CD4-positive, alpha-beta T cell treated with Interferon gamma for 1 hour (primary cell): ENCODE measurements around the gene COPZ2.
A peak's percentile ranks its signal among the peaks of the same experiment; 100 is the strongest.
"Not testable (repeated sequence)": the region's sequence is repeated elsewhere in the genome, so short reads cannot be mapped to it uniquely, and the experiment has no call there.

Source experiments
- DNase-seq: peaks from one replicate; pipeline ENCODE4 v3.0.0-alpha.2; 2020

The COPZ2 gene

DNA sequence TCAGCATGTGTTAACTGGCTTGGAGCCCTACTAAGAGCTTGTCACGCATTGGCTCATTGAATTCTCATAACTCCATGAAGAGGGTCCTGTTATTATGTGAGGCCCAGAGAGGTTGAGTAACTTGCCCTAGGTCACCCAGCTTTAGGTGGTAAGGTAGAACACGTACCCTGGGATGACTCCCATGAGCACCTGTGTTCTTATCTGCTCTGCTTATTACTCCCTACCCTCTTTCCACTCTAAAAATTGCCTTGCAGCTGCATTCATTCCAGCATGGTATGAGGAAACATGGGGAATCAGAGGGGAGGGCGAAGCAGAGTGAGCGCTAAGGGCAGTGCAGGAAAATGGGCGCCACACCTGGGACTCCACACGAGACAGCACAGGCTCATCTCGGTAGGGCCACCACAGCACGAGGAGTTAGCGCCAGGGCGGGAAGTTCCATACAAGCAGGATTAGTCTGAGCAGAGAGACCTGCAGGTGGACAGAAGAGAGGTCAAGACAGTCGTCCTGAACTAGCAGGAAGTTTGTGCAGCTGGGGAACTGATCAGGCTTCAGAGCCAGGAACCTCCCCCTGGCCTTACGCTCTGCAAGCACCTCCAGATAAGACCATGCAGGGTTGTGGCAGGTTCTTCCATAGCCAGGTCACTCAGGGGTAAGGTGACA lies 10.1 kb downstream of the COPZ2 start:
- no peak for DNase-seq

DNA sequence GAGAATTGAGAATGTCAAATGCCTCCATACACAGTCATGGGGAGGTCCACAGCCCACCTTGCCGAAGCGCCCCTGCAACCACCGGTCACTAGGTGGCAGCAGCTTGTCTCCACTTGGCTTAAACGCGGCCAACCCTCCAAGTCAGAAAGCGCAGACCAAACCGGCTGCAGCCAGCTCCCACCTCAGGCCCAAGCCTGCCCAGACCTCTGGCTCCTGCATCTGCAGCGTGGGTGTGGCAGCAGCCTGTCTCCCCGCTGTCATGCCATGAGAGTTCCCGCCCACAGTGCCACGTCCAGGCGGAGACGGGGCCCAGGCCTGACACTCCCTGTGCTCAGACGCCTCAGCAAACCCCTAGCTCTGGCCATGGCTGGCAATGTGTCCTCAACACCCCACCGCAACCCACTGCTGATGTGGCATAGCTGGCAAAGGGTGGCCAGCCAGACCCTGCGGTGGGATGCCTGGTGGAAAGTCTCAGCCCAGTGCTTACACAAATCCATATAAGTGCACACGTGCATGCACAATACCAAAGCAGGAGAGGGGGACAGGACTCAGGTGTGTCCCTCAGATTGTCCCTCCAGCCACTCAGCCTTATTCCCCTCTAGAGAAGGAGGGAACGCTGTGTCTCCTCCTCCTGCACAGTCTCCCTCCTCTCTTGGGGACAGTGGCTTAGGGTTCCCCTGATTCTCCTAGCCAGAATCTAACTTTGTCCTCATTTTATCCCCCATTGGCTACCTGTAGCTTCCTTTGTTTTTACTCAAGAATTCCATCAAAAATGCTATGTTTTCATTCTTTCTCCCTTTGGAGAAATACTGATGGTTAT lies 10.9 kb downstream of the COPZ2 start:
- peak; percentile 71 for DNase-seq

DNA sequence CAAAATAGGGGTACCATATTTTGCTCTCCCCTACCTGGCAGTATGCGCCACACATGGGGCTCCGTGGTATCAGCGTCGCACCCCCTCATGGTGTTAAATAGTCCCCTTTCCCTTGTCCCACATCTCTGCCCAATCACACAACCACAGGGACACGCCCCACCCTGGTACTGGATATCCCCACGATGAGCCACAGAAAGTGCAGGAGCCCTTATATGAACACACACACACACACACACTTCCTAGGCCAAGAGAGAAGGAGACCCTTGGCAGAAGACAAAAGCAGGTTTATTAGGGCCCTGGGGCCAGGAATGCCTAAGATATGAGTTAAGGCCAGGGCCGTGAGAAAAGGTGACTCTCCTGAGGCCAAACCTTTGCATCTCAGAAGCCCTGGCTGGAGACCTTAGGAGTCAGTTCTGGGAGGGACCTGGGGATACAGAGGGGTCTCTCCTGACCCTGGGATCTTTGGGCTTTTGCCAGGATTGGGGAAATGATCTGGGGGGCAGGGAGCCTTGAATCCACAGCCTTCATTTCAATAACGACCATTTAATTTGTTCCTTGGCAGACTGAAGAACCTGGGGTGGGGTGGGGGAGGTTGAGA lies 11.6 kb downstream of the COPZ2 start:
- no peak for DNase-seq

DNA sequence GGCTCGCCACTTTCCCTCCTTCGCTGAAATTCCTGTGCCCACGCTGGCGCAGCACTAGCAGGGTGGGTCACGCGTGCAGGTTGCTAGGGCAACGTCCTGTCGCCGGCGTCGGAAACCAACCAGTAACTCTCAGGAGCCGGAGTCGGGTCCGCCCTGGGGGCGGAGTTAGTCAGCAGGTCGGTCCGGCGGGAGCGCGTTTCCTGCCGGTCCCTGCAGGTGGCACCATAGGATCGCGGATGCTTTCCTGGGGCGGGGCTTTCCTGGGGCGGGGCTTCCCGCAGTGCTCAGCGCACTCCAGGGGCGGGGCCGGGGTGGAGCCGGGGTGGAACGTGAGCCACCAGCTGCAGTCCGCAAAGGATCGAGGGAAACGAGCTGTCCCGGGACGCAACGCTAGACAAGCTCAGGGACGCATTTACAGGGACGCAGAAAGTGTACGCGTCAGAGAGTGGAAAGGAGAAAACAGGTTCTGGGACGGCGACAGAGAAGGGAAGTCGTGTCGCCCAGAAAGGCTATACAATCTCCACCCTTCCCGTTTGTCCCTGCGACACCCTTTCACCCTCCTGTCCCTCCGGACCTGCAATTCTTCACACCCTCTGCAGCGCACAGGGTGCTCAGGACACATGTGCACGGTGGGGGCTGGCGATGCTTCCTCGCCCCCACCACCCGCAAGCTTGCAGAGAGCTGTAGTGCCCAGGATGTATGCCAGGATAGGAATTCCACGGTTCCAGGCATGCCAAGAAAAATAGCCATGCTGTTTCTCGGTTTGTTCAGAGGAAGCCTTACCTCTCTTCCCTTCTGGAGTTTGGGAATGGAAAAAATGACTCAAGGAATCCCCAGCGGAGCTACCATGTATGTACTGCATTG lies 12.3 kb downstream of the COPZ2 start:
- DNase-seq, result peak; percentile 96

DNA sequence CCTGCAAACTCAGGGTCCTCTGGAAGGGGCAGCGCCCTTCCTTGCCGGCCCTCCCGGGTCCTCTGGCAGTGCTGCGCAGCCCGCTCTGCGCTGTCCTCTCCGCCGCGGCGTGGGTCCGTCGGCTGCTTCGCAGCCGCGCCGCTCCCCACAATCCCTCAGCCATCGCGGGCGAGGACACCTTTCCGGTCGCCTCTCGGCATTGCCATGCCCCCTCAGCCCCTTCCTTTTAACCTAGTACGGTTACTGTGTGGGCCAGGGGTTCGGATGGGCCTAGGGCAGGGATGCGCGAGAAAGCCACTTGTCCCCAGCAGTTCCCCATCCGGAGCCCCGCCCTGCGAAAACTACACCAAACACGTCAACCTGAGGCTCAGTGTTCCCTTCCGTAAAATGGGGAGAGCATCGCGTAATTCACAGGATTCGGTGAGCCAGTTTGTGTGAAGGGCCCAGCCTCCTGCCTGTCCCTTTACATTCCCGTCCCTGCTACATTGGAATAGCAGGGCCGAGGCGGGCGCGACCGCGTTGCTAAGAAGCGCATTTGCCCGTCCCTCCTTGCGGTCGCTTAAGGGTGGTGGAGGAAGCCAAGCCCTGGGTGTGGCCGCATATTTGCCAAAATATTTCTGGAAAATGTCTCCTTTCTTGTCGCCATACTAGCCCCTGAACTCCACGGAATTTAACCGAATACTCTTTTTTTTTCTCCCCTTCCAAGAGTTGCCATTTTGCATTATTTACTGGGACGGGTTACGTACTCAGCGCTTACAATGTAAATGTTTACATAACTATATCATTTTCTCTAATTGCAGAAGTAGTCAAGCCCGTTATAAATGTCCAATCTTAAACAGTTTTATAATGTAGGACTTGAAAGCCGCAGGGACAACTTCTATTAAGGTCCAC lies 13.2 kb downstream of the COPZ2 start:
- peak; percentile 18 for DNase-seq

DNA sequence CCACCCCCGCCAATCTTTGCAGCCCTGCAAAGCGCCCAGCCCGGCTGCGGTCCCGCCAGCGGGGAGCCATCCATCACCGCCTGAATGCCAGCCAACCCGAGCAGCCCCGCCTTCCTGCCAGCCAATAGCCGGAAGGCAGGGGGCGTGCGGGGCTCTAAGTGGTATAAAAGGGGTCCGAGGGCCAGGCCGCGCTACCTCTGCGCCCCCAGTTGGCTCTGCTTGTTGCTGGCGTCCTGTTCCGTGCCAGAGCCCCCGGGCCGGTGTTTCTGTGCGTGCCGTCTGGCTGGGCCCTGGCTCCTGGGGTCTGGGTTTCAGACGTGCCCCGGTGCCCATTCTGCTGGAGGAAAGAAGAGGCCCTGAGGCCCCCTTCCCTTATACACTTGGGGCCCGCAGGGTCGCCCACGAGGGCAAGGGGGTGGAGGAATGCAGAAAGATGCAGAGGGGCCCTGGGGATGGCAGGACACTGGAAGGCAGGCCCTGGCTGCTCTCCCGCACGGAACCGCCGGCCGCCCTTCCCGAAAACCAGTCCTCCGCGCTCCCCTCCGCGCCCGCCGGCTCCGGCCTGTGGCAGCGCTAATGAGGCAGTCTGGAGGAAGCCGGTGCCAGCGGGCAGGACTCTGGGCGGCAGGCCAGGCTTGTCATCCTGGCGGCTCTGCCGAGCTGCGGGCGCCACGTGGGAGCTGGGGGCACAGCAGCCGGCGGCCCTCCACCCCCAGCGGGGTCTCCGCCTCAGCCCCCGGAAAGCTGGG lies 14.0 kb downstream of the COPZ2 start:
- peak; percentile 33 for DNase-seq

DNA sequence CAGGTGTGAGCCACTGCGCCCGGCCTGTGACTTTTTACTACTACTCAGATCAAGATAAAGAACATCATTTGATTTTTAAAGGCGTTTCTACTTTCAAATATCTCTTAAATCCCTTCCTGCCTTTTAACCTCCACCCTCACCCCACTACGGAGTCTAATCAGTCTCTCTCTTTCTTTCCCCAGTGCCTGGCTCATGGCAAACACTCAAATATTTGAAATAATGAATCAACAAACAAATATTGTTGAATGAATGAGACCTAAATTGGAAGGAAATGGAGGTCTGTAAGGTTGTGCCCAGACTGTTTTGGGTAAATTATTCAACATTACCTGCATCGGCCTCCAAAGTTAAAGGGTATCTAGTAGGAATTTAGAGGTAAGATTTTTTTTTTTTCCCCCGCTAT lies 14.7 kb downstream of the COPZ2 start:
- DNase-seq, result no peak

DNA sequence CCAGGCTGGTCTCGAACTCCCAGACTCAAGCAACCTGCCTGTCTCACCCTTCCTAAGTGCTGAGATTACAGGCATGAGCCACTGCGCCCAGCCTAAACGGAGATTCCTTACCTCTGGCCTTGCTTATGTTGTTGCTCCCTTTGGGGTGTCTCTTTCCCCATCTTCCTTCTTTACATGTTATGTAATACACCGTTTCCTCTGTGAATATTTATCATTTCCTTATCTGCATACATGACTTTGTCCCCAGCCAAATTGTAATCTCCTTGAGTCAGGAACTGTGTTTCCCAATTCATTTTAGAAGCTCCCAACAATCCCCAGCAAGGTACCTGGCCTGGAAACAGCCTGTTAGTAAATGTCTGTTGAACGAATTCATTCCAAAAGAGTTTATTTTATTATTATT lies 15.7 kb downstream of the COPZ2 start:
- DNase-seq, result no peak

DNA sequence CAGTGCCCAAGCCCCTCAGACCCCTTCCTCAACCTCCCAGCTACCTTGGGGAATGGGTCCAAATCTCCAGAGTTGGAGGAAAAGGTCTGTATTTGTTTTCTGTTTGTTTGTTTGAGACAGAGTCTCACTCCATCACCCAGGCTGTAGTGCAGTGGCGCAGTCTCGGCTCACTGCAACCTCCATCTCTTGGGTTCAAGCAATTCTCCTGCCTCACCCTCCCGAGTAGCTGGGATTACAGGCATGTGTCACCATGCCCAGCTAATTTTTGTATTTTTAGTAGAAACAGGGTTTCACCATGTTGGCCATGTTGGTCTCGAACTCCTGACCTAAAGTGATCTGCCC lies 19.8 kb downstream of the COPZ2 start:
- DNase-seq, result not testable (repeated sequence)

DNA sequence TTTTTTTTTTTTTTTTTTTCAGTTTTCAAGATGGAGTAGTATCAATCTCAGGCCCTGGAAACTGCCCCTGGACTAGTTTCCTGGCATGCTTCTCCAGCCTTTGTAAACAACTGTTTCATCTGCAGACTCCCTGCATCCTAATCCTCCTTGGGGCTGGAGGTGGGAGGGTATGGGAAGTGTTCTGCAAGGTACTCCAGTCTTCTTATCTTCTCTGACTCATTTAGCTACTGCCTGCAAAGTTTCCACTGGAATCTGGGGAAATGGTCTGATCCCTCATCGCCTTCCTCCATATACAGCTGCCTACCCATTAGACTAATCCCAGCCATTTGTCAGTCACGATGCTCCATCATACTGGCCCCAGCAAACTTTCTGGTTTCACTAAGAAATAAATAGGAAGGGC lies 21.5 kb downstream of the COPZ2 start:
- no peak for DNase-seq

DNA sequence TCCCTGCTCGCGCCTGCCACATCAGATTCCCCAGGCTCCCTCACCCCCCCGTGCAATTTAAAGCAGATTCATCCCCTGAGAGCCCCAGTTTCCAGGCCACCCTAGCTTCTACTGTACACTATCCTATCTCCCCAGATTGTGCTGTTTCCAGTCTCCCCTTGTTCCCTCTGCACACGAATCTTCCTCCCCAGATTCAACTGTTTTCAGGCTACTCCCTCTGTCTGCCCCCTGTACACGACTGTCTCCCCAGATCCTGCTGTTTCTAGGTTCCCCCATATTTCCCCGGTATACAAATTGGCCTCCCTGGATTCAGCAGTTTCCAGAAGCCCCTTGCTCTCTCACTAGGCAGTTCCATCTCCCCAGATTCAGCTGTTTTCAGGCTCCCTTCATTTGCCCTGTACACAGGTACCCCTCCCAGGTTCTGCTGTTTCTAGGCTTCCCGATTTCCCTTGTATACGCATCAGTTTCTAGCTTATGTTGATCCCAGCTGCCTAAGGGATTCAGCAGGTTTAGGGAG lies 22.9 kb downstream of the COPZ2 start:
- no peak for DNase-seq

DNA sequence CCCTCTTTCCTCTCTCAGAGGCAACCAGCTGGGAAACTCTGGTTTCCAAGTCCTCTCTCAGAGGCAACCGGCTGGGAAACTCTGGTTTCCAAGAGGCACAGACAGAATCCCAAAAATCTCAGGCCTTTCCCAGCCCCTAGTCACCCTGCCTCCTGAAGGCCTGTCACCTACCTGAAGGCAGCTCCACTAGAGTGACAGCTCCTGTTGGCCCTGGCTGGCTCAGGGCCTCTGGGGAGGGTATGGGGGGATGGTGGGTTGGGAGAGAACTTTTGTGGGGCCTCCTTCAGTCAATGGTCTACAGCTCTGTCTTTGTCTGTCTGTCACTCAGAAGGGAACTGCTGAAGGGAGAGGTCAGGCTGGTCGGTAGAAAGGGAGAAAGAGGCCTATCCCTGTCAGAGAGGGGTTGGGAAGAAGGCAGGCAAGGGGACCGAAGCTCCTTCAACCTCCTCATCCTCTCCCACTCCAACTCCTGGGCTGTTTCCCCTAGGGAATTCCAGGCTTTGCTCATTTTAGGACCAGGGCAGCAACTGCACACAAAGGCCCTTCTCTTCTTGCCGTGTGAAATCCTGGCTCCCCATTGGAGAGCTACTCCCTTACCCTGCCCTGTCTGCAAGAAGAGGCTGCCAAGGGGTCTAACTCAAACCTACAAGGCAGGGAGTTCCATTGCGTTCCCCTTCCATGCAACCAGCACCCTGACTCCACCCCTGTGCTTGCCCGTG lies 23.6 kb downstream of the COPZ2 start:
- no peak for DNase-seq

DNA sequence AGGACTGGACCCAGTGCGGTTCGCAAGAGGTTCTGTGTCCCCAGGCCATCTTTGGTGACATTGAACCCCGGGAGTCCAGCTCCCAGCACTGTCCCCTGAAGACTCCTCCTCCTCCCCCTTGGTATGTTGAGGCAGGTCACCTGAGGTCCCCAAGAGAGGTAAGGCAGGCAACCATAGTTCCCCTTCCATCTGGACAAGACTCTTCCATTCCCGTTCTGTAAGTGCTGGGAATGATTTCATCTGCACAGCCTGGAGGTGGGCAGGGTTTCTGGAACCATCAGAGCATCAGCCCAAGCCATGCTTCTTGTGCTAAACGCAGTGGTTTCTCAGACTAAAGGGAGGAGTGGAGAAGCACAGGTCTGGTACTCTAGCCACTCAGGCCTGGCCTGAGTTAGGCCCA lies 24.9 kb downstream of the COPZ2 start:
- DNase-seq, result no peak

DNA sequence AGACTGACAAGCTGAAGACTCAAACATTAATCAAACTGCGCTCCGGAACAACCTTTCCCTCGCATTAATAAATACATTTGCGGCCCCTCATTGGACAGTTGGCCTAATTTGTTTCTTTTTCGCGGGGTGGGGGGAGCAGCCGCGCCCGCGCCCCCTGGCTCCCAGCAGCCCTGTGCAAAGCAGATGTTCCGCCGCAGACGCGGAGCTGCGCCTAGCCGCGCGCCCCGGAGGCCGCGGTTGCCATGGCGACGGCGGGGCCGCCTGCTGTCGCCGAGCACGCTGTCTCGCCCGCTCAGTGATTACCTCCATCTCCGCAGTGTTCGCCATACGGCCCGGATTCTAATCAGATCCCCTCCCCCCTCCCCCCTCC lies 25.5 kb downstream of the COPZ2 start:
- DNase-seq, result peak; percentile 73

DNA sequence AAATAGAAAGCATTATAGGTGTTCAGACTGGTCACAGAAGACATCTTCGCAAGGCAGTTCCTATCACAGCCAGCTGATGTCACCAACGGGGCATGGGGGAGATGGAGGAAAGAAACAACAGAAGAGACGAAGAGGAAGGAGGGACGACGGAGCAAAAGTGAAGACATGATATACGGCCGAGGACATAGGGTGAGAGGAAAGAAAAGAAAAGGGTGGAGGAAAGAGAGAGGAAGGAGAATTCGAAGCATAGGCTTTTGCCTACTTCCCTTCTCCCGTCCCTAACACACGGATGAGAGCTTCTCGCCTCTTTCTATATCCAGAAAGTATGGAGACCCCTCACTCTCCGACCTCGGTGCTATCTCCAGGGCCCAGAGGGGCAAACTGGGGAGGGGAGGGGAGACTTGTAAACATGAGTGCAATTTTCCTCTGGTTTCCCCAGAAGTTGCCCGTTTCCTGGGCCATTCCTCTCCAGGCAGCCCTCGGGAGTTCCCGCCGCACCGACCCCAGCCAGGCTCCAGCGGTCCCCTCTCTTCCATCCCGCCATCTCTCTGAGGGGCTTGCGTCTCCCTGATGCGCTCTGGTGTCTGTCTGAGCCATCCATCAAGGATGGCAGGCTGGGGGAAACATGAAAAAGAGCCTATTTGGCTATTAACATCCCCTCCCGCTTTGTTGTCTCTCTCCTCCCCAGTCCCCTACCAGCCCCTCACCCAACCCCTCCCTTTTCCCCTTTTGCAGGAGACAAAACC lies 26.0 kb downstream of the COPZ2 start:
- DNase-seq, result peak; percentile 32

DNA sequence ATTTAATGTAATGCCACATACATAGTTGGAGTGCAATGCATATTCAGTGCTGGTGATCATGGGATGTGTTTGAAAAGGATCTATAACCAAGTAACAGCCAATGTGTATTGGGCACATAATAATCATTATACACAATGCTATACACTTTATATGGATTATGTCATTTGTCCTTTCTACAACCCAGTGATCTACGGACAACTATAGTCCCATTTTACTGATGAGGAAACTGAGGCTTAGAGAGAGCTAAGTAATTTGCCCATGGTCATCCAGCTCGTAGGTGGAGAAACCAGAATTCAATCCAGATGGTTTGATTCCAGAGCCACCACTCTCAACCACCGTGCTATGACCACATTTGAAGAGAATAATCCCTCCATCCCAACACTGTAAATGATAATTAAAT lies 27.4 kb downstream of the COPZ2 start:
- DNase-seq, result no peak

DNA sequence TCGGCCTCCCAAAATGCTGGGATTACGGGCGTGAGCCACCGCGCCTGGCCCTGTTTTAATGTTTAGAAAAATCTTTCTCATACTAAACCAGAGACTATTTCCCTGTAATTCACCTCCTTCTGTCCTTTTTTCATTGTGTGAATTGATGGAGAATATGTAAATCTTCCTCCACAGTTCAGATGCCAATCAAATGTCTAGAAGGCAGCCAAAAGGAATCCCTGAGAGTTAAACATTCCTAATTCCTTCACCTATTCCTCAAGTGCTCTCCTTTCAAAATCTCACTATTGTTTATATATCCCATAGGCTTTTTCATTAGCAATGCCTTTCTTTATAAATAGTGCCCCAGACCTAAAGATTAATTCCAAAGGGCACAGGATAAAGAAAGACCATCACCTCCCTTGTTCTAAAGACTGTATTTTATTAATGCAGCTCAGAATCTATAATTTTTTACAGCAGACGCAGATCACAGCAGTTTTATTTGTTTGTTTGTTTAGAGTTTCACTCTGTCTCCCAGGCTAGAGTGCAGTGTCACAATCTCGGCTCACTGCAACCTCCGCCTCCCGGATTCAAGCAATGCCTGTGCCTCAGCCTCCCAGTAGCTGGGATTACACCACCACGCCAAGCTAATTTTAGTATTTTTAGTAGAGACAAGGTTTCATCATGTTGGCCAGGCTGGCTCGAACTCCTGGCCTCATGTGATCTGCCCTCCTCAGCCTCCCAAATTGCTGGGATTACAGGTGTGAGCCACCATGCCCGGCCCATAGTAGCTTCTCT lies 30.5 kb downstream of the COPZ2 start:
- no peak for DNase-seq

DNA sequence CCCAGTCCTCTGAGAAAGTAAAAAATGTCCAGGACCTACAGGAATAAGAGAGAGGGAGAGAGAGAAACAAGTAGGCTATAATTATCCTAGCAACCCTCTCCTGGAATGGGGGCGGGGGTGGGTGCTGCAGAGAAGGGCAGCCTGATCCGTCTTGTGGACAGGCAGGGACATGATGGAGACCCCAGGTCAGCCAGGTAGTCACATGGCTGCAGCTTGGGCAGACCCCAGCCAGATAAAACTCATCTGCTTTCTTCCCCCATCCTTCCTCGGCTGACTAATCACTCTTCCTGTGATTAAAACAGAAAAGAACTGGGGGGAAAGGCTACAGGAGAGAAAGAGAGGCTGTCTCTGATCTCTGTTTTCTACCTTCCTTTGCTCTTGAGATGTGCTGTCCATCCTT lies 32.6 kb downstream of the COPZ2 start:
- no peak for DNase-seq
